Inflammatory macrophage treated with lipopolysaccharide for 4 hours (primary cell): Measurements from ENCODE around the gene TPM4.
"Not testable (repeated sequence)": the region's sequence is repeated elsewhere in the genome, so short reads cannot be mapped to it uniquely, and the experiment has no call there.

ENCODE experiments used
- DNase-seq: peaks from one replicate; pipeline ENCODE4 v3.0.0-alpha.2; 2020

Gene TPM4

DNA sequence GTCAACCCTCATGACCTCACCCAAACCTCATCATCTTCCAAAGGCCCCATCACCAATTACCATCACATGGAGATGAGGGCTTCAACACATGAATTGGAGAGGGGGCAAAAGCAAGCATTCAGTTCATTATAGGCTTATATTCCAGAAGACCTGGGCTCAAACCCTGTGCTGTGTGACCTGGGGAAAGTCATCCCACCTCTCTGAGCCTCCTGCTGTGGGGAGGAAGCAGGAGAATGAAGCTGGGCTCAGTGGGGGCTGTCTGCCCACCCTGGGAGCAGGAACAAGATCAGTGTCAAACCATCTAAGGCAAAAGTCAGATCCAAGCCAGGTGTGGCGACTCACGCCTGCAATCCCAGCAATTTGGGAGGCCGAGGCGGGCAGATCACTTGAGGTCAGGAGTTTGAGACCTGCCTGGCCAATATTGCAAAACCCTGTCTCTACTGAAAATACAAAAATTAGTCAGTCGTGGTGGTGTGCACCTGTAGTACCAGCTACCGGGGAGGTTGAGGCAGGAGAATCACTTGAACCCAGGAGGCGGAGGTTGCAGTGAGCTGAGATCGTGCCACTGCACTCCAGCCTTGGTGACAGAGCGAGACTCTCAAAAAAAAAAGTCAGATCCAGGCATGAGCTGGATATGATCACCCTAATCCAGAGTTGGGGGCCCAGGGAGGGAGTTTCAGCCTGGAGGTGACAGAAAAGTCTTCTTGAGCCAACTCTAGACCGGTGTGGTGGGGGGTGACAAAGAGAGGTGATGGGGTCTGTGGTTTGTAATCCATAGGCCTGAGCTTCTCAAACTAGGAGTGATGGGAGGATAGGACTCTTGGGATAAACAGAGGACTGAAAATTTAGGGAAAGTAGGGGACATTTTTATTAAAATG is 1.6 kb upstream of the TPM4 start:
- DNase-seq, result no peak

GRCh38 chr19:16075430-16076153 is 703 bp upstream of the TPM4 start:
- DNase-seq, result no peak

DNA sequence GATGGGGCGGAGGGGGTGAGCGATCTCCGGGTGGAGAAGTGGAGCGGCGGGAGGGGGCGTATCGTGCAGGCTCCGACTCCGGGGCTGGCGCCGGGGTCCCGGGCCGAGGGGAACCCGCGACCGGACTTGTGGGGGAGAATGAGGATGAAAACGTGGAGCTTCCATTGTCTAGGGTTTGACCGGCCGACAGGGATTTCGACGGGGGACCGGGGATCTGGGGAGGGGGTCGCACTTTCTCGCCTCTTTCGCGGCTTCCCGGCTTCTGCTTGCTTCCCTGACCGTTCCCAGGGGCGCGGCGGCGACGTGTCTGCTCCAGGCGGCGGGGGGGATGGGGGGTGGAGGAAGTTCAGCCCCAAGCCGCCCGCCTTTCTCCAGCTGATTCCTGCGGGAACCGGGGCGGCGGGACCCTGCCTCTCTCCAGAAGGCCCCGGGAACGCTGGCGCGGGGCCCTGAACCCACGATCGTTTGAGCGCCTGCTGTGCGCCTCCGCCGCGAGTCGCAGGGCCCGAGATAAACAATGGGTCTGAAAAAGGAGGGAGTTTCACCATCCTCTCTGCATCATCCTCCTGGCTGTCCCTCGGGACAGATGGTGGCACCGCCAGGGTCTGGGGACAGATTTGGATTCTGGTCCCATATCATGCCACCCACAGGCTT is 790 bp downstream of the TPM4 start:
- DNase-seq, result peak; percentile 40

DNA sequence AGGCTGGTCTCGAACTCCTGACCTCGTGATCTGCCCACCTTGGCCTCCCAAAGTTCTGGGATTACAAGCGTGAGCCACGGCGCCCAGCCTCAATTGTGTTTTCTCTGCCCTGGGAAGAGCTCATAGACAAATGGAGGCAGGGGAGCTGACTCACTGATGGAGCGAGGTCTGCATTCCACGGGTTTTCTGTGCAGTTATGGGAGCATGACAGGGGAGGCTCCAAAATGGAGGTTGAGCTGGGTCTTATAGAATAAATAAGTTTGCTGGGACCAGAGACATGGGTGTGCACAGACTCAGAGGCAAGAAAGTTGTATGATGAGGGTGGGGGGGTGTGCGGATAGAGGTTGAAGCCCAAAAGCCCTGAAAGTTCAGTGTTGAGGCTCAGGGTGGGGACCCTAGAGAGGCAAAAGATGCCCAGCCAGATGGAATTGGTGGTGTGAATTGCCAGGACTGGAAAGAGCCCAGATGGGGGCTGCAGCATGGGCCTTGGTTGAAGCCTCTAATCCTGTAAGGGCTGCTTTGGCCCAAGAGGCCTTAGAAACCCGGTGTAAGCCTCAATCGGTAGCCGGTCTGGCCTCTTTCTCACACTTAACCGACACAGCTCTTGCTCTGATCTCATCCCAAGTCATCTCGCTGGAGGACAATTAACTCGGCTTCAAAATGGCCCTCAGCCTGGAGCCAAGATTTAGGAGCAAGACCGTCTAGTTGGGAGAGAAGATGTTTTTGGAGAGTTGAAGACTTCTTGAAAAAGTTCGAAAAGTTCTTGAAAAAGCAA is 1.9 kb downstream of the TPM4 start:
- DNase-seq, result peak; percentile 31

DNA sequence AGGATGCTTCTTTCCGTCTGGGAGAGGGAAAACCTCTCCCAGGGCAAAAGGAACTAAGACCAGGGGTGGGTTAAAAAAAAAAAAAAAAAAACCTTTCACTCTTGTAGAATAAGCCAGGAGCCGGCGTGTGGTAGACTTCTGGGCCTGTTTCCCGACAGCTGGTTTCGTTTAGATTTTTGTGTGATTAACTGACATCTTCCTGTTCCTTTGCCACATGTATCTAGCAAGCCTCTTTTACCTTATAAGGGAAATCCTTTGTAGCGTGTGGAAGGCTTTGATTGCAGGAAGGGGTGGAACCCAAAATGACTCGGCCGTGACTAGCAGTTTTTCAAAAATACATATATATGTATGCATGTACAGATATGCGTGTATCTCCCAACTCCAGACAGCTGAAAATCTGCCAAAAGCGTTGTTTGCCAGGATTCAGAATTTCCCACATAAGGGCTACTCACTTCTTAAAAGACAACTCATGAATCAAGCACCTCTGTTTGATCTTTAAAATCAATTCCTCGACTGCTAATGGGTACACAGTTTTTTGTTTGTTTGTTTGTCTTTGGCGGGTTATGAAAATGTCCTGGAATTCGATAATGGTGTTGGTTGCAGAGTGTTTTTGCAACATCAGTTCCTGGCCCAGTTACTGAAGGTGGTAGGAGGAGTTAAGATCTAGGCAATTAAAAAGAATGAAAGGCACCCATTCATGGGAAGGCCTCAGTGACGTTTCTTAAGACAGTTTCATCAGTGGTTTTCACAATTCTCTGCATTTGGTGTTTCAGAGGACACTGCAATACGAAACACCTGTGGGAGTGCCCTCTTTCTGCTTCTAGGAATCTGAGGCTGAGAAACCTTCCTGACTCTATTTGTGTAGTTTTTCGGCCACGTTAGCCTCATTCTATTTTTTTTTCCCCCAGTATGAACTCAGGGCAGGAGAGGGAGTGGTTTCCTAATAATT is 2.7 kb downstream of the TPM4 start:
- DNase-seq, result peak; percentile 94

DNA sequence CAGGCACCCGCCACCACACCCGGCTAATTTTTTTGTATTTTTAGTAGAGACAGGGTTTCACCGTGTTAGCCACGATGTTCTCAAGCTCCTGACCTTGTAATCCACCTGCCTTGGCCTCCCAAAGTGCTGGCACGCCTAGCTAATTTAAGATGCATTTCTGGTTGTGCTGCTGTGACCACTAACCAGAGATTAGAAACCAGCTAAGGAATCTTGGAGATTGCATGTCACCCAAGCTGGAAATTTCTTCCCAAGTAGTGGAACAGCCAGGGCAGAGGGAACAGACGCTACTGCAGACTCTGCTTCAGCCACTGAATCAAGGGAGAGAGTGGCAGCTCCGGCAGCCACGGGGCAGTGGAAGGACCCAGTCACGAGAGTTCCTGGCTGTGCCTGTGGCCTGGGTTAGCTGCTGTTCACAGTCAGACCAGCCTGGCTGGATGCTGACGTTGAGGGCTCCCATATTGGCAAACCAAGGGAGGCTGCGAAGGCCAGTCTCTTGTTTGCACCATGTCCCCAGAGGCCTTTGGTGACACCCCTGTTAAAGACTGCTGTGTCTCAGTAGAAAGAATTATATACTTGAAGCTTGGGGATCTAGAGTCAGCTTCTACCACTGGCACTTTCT is 7.9 kb downstream of the TPM4 start:
- DNase-seq, result no peak

- no peak for DNase-seq
Measured at GRCh38 chr19:16085115-16085514, 8.8 kb downstream of the TPM4 start.

- DNase-seq, result not testable (repeated sequence)
Measured at GRCh38 chr19:16087404-16087803, 11.1 kb downstream of the TPM4 start.

- no peak for DNase-seq
Measured at GRCh38 chr19:16087940-16088339, 11.6 kb downstream of the TPM4 start.

- DNase-seq, result no peak
Measured at GRCh38 chr19:16088351-16089009, 12.2 kb downstream of the TPM4 start.

GRCh38 chr19:16089010-16089846 is 12.9 kb downstream of the TPM4 start:
- DNase-seq, result no peak

DNA sequence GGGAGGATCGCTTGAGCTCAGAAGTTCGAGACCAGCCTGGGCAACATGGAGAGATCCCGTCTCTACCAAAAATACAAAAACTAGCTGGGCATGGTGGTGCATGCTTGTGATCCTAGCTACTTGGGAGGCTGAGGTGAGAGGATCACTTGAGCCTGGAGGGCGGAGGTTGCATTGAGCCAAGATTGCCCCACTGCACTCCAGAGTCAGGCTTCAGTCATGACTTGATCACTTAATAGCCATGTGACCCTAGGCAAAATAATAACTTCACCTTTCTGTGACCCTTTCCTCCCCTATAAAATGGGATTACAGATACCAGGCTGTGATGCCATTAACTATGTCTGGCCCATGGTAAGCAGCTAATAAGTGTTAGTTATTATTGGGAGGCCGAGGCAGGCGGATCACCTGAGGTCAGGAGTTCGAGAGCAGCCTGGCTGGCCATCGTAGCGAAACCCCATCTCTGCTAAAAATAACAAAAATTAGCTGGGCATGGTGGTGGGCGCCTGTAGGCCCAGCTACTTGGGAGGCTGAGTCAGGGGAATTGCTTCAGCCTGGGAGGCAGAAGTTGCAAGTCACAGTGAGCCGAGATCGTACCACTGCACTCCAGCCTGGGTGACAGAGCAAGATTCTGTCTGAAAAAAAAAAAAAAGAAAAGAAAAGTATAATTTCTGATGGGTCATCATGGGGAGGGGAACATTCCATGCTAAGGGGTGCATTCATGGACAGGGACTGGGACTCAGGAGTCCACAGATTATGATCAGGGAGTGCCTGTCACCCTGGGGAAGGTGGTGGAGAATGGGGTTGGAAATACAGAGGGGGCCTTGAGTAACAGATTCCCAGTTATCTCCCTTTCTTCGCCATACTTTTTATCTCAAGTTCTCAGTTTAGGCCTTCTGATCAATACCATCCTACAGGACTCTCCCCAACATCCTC is 15.5 kb downstream of the TPM4 start:
- no peak for DNase-seq

GRCh38 chr19:16094360-16095070 is 18.2 kb downstream of the TPM4 start:
- DNase-seq, result no peak

DNA sequence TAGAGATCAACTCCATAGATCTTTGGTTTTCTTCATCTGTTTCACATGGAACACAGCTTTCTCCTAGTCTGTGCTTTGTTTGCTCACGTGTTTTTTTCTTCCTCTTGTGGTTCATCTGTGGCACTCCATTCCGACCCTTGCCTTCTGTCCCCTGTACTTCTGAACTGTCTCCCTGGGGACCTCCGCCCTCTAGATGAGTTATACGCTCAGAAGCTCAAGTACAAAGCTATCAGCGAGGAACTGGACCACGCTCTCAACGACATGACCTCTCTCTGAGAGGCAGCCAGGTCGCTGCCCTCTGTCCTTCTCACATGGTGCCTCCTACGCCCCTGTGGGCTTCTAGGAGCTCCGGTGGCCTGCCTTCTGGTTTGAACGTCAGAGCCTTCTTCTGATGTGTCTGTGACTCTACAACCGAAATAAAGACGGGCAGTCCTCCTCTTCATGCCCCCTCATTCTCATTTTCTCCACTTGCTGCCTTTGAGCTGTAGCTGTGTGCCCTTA is 18.8 kb downstream of the TPM4 start:
- no peak for DNase-seq

- no peak for DNase-seq
Measured at GRCh38 chr19:16096280-16096855, 20.1 kb downstream of the TPM4 start.

DNA sequence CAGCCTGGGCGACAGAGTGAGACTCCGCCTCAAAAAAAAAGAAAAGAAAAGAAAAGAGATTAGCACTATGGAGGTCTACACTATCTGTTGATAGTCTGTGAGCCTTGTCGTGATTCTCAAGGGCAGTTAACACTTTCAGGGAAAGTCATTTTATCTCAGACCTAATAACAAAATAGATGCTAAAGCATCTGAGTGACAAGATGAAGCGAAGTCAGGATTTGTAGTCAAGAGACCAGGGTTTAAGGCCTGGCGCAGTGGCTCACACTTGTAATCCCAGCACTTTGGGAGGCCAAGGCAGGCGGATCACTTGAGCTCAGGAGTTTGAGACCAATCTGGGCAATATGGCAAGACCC is 22.1 kb downstream of the TPM4 start:
- DNase-seq, result no peak

DNA sequence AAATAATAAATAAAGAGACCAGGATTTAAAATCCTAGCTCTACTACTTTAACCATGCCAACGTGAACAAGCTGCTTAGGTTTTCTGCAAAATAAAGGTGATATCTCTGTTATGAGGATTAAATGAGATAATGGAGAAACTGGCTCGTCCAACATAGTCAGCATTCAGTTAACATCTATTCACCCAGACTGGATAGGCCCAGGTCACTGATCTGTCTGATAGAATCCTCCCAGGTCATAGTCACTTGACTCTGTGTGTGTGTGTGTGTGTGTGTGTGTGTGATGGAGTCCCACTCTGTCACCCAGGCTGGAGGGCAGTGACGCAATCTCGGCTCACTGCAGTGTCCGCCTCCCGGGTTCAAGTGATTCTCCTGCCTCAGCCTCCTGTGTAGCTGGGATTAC is 22.5 kb downstream of the TPM4 start:
- no peak for DNase-seq
